GM12891 (cell line): Measurements from ENCODE around the gene CRYM.

Source experiments
- PAX5 ChIP-seq: IDR thresholded peaks from 2 replicates; pipeline ENCODE4 v1.6.1; 2011; ENCODE audit warnings: low read length, moderate library complexity, mild to moderate bottlenecking; ENCODE audit not compliant: insufficient read depth, severe bottlenecking
- POLR2A ChIP-seq: IDR thresholded peaks from 2 replicates; pipeline ENCODE4 v1.6.1; 2011; ENCODE audit warnings: low read depth, low read length, control low read depth
- POLR2AphosphoS5 ChIP-seq: IDR thresholded peaks from 2 replicates; pipeline ENCODE4 v1.6.1; 2011; ENCODE audit warnings: low read depth, low read length, control low read depth
- SPI1 ChIP-seq: IDR thresholded peaks from 2 replicates; pipeline ENCODE4 v1.6.1; 2011; ENCODE audit warnings: low read depth, low read length, control low read depth
- TAF1 ChIP-seq: IDR thresholded peaks from 2 replicates; pipeline ENCODE4 v1.6.1; 2011; ENCODE audit warnings: low read depth, low read length, control low read depth

DNA sequence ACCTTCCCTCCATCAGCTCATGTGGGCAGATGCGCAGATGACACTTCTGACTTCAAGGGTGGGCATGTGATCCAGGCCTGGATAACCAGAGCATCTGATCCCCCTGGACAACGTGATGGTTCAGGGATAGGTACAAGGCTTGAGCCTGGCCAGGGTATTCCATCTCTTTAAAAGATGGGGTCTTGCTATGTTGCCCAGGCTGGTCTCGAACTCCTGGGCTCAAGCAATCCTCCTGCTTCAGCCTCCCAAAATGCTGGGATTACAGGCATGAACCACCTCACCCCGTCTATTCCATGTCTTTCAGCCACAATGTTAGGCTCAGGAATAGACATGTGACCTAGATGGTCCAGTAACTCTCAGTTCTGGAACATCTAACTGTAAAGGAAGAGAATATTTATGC, 20.8 kb downstream of the CRYM start:
- no peak for TF ChIP-seq POLR2AphosphoS5
- TF ChIP-seq PAX5, result no peak
- no peak for TF ChIP-seq SPI1
- no peak for TF ChIP-seq POLR2A
- TF ChIP-seq TAF1, result no peak
